Glomerular visceral epithelial cell (primary cell): ENCODE measurements around the gene CXXC1.
"Not testable (repeated sequence)": the region's sequence is repeated elsewhere in the genome, so short reads cannot be mapped to it uniquely, and the experiment has no call there.

Experiments
- DNase-seq: peaks from one replicate; pipeline ENCODE4 v3.0.0-alpha.2; 2016; ENCODE audit errors: extremely low spot score

CXXC1 gene

DNA sequence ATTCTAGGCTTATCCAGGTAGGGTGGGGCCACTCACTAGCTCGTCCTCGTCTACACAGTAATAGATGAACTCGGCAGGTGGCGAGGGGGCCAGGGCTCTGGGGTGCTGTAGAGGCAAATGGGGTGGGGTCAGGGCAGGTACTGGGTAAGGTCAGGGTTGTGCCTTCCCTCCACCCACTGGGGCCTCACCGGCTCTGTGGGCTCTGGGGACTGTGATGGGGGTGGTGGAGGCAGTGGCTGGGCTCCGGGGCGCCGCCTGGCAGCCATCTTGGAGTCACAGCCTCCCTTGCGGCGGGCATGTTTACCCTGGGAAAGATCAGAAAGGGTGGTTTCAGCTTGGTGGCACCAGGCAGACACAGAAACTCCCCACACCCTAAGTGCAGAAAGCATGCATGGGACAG lies 12.6 kb downstream of the CXXC1 start:
- DNase-seq = no peak

DNA sequence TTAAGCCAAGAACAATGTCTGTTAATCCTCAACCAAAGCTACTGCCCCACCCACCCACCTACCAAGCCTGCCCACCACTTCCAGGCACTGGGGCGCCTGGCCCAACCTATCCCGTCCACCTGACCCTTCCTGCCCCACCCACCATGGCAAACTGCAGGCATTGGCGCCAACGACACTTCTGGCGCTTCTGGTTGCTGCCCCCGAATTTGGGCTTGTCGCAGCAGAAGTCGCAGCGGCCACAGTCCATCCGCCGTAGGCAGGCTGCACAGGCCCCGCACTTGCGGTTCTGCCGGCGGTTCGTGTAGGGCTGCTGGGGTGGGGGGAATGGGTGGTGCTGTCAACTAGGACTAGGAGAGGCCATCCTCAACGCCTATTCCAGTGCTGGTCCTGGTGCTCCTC lies 13.4 kb downstream of the CXXC1 start:
- DNase-seq = no peak

DNA sequence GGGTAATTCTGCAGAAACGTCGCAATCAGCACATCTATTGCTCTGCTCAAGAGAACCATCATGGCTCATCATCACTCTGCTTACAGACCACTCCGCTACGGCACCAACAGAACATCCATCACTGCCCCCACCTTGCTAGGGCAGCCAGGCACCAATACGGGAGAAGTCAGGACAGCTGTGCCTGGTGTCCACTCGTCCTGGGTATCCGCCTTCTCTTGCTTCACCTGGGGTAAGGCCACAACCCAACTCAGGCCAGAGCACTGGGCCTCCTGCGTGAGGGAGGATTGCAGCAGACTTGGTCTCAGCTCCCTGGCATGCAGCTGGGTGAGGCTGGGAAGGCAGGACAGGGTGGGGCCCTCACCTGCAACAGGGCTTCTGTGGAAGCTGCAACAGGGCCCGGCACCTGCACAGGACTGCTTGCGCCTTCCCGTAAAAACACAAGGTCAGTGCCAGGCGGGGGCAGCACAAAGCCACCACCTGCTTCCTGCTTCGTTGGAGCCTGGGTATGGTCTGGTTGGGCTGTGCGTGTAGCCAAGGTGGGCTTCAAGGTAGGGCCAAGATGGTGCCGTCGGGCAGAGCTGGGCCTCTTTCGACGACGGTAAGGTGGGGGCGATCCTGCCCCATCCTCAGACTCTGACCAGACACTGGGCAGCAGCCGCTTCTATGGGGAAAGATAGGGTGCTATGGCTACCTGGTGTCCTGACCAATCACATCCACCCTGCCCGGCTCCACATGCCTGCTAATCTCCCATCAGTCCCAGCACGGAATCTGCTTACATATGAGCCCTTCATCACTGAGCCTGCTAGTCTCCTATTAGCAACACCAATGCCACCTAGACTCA lies 14.1 kb downstream of the CXXC1 start:
- DNase-seq = no peak

DNA sequence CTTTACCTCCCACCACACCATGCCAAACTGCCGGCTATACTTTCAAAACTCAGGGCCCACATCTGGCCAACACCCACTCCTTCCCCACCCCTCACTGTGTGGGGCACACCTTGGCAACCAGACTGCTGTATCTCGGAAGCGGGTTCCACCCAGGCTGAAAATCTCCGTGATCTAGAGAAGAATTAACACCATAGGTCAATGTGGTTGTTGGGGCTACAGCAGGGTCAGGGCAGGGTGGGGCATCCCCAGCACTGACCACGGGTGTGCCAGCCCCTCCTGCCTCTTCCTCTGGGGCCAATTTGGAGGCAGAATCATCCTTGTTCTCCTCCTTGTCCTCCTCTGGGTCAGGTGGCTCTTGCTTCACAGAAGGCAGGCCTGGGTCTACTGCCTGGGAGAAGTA lies 14.9 kb downstream of the CXXC1 start:
- no peak for DNase-seq

DNA sequence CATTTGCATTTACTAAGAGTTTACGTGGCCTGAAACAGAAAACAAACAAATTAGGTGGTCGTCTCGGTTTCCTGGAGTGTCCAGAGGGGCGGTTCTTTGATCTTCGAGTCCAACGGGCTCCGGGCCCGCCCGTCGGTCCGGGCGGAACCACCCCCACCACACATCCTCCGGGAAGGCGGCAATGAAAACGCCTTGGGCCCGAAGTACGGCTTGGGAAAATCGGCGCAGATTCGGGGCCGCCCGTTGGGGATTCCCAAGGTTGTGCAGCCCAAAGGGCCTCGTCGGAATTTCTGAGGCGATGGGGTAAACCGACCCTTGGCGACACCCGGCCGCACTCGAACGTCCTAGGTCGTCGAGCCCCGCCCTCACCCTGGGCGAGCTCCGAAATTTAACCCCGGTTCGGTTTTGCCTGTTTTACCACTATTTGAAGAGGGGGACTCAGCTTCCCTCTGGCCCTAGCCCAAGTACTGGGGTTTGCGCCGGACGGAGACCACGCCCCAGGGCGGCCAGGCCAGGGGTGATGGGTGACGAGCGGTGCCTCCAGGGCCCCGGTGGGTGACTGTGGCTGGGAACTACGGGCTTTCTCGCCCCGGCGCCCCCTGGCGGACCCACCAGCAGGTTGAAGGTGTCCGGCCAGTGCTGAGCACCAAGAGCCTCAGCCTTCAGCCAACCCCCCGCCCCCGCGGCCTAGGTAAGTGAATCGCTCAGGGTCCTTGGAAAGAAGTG lies 19.3 kb downstream of the CXXC1 start:
- DNase-seq = peak; percentile 35

DNA sequence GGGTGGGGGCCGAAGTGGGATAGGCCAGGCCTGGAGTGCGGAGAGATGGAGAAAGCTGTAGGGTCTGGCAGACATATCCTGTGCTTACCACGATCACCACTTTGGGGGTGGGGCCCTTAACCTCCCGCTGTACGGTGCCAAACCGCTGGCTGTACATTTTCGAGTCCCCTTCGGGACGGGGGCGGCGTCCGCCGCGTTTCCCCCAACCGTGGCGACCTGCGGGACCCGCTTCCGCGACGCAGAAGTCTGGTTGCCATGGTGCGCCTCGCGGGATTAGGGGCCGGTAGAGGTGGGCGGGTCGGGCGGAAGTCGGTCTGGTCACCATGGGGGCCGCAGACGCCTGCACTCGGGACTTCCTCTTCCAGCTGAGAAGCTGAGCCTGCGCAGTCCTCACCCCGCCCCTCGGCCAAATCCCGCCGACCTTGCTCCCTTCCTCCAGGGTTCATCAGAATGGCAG lies 21.2 kb downstream of the CXXC1 start, which contains the start of gene CFAP53:
TSS of gene CFAP53 (minus strand) at position 248 of the 457 bp plus-strand sequence. CDS start at position 157, 91 bp downstream.
- DNase-seq = peak; percentile 87

DNA sequence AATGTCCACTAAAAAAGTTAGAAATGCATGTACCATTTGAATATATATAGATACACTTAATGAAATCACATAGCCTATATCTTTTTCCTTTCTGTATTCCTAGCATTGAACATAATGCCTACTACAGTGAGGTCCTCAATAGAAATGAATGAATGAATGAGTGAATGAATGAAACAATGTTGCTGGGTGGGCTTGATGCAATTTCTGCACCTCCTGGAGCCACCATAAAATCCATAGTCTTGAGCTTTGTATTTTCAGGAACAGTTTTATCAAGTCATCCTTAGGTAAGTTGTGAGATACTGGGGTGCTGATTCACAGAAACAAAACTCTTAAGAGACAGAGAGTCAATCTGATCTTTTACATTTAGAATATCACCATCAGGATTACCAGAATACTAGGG lies 24.5 kb downstream of the CXXC1 start:
- no peak for DNase-seq

DNA sequence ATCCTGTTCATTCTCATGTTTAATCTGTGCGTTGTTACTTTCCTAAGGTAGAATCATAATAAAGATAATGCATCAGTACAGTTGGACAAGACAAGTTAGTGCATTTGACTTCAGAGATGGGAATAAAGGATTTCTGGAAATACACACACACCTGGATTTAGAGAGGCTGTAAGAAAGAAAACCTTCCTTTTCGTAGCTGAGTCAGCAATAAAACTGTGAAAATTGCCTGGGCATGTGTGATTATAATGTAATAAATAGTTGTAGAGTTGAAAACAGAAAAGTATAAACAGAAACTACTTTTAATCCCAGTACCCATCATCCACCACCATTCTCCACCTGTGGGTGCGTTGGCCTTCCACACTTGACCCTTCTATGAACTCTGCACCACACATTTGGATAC lies 36.6 kb downstream of the CXXC1 start:
- DNase-seq = no peak

DNA sequence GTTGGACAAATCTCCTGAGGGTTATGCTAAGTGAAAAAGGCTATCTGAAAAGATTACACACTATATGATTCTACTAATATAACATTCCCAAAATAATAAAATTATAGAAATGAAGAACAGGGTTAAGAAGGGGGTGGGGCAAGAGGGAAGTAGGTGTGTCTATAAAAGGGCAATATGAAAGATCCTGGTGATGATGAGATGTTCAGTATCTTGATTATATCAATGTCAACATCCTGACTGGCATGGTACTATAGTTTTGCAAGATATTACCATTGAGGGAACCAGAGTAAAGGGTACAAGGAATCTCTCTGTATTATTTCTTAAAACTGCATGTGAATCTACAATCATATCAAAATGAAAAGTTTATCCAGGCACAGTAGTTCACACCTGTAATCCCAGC lies 37.9 kb downstream of the CXXC1 start:
- DNase-seq = no peak

DNA sequence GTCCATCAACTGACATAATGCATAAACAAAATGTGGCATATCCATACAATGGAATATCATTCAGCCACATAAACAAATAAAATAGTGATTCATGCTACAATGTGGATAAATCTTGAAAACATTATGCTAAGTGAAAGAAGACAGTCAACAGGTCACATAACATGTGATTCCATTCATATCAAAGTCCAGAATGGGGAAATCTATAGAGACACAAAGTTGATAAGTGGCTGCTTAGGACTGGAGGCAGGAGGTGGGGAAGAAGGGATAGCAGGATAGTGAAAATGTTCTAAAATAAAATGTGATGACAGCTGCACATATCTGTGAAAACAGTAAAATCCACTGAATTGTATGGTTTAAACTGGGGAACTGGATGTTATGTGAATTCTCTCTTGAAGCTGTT lies 39.9 kb downstream of the CXXC1 start:
- no peak for DNase-seq

DNA sequence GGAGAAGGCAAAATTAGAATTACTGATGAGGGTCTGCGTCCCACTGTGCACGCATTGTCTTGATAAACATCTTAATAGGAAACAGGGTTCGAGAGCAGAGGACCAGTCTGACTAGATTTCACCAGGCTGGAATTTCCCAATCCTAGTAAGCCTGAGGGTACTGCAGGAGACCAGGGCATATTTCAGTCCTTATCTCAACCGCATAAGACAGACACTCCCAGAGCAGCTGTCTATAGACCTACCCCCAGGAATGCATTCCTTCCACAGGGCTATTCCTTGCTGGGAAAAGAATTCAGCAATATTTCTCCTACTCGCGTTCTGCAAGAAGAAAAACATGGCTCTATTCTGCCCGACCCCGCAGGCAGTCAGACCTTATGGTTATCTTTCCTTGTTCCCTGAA lies 45.7 kb downstream of the CXXC1 start:
- not testable (repeated sequence) for DNase-seq

DNA sequence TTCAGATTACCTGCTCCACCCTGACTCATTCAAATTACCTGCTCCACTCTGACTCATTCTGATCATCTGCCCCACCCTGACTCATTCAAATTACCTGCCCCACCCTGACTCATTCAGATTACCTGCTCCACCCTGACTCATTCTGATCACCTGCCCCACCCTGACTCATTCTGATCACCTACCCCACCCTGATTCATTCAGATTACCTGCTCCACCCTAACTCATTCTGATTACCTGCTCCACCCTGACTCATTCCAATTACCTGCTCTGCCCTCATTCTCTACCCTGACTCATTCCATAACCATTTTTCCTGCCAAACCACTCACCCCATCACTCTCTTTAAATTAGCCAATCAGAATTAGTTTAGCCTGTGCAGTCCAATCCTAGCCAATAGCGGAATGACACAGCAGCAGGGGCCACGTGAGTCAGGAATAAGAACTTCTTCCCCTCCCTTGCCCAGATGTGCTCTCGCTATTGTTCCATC lies 47.4 kb downstream of the CXXC1 start:
- no peak for DNase-seq

DNA sequence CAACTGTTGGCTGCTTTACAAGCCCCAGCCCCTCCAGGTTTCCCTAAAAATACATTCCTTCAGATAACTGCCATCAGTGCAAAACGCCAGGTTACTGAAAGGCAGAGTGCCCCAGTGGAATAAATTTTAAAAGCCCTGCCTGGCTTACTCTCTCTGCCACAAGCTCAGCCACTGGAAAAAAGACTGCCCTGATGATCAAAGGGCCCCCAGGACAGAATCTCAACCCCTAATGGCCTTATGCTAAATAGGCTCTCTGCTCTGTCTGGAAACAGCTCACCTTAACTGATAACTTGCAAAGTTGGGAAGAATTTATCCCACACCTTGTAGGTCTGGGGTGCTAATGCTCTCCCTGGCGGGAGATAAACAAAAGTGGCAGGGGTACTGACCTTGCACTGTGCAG lies 55.1 kb downstream of the CXXC1 start:
- no peak for DNase-seq
